HG03558 (cell line): ENCODE data around the gene S100P.
"Not testable (repeated sequence)": the region's sequence is repeated elsewhere in the genome, so short reads cannot be mapped to it uniquely, and the experiment has no call there.

Experiments used
- ATAC-seq: cut with Tn5 transposase; IDR thresholded peaks from one replicate; pipeline ENCODE4 v1.9.1; 2021; ENCODE audit warnings: moderate number of reproducible peaks; ENCODE audit not compliant: unreplicated experiment; ENCODE audit errors: extremely low read depth

S100P gene

DNA sequence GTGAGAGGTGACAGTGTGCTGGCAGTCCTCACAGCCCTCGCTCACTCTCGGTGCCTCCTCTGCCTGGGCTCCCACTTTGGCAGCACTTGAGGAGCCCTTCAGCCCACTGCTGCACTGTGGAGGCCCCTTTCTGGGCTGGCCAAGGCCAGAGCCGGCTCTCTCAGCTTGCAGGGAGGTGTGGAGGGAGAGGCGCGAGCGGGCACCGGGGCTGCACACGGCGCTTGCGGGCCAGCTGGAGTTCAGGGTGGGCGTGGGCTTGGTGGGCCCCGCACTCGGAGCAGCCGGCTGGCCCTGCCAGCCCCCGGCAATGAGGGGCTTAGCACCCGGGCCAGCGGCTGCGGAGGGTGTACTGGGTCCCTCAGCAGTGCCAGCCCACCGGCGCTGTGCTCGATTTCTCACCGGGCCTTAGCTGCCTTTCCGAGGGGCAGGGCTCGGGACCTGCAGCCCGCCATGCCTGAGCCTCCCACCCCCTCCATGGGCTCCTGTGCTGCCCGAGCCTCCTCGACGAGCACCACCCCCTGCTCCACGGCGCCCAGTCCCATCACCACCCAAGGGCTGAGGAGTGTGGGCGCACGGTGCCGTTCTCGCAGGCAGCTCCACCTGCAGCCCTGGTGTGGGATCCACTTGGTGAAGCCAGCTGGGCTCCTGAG is 21.0 kb upstream of the S100P start:
- ATAC-seq, result not testable (repeated sequence)

DNA sequence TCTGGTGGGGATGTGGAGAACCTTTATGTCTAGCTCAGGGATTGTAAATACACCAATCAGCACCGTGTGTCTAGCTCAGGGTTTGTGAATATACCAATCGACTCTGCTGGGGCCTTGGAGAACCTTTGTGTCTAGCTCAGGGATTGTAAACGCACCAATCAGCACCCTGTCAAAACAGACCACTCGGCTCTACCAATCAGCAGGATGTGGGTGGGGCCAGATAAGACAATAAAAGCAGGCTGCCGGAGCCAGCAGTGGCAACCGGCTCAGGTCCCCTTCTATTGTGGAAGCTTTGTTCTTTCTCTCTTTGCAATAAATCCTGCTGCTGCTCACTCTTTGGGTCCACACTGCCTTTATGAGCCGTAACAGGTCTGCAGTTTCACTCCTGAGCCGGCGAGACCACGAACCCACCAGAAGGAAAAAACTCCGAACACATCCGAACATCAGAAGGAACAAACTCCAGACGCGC is 20.5 kb upstream of the S100P start:
- not testable (repeated sequence) for ATAC-seq

DNA sequence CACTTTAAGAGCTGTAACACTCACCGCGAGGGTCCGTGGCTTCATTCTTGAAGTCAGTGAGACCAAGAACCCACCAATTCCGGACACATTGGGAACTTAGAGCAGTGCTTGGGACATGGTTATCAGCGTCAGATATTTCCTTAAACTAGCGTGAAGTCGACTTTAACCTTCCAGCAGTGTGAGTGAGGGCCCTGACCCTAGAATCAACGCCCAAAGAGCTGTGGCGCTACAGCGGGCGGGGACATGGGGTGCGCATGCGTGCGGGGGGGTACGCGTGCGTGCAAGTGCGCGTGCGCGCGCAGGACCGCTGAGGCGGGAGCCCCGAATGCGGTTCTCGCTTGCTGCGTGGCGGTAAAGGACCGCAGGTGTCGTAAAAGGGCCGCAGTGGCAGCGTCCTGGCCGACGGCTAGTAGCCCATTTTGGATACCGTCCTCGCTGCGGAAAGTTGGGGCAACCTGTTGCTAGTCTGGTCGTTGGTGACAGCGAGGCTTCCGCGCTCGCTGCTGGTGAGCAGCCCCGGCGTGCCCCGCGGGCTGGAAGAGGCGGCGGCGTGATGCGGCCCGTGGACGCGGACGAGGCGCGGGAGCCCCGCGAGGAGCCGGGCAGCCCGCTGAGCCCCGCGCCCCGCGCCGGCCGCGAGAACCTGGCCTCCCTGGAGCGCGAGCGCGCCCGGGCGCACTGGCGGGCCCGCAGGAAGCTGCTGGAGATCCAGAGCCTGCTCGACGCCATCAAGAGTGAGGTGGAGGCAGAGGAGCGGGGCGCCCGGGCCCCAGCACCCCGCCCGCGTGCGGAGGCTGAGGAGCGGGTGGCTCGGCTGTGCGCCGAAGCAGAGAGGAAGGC is 19.8 kb upstream of the S100P start:
- peak; percentile 48 for ATAC-seq

DNA sequence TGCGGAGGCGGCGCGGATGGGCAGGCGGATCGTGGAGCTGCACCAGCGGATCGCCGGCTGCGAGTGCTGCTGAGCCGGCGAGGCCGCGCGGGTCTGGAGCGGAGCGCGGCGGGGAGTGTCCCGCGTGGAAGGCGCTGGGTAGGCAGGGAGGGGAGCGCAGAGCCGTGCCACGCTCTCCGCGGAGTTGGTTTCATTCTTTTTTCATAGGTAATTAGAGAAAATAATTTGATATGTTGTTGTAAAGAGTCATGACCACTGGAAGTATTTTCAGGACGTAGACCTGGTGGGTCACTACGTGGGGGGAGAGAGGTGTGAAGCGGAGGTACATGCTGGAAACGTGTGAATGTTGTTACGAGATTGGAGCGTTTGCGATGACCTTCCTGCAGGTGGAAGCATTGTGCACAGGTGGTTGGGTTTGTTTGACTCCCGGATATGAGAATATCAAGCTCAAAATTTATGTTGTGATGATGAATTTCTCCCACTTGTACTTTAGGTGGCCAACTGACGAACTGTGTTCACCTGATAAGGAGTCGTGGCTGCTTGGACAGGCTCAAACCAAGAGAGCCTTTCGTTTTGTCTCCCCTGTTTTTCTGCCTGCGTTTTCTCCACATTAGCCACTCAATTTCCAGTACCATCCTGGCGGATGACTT is 19.1 kb upstream of the S100P start:
- peak; percentile 28 for ATAC-seq

DNA sequence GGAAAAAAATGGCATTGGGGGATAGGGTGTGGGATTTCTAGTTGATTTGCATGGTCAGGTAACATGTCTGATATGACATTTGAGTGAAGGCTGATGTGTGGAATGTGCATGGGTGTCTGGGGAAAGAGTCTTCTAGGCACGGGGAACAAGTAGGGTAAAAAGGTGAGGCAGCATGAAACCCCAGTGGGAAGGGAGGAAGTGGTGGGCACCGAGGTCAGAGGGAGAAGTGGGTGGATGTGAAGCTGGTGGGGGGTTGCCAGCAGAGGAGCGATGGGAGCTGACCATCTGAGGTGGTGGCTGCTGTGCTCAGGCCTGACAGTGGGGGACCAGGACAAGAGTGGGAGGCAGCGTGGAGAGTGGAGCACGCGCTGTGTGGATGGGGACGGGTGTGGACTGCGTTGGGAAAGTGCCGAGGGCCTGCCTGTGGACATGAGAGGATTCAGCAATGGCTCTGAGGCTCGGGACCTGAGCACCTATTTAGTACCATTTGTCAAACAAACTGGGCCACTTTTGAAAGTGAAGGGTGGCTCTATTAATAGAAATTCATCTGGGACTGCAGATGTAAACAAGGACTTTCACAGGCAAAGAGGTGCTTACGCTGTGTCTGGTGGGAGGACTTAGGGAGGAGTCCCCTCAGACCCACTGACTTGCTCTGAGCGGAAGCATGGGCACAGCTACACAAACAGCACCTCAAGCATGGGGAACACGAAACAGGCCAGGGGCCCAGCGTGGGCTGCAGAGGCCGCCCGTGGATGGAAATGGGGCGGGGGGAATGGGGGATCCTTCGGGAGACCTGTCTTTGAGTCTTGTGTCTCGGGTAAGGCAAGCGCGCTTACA is 16.7 kb upstream of the S100P start:
- no peak for ATAC-seq

DNA sequence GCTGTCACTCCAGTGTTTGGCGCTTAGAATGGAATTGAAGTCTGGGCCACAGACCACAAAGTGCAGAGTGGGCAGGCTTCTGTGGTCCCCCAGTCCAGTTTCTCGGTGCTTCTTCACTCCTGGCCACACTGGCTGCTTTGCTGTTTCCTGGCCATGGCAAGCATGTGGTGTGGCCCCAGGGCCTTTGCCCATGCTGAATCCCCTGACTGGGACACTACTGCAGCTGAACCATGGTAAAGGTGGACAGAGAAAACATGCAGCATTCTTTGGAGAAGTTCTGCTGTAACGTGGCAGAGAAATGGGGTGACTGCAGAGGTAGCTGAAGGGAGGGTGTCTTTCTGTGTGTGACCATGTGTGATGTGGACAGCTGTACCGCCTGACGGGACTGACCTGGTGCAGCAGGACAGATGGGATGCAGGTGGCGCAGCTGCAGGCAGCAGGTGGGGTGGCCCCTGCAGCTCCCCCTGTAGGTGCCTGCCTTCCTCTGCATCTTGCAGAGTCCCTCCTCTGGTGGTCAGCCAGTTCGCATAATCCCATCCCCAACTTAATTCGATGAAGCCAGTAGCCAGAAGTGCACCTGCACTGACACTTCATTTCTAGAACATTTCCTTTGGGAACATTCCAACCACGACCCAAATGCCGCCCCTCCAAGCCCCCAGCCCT is 13.2 kb upstream of the S100P start:
- ATAC-seq, result no peak

DNA sequence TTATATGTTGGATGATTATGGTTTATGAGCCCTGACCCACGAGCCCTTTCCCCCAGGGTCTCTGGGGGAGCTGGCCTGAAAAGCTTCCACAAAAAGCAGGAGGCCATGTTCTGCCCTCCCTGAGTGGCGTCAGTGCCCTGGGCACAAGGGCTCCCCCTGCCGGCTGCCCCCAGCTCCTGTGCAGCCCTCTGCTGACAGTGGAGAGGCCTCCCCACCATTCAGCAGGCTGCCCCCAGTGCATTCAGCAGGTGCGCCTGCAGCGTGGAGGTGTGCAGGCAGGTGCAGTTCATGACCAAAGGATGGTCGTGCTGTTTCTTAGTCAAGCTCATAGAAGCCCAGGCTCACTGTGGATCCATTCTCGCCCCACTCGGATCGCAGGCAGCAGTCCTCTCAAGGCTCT is 12.5 kb upstream of the S100P start:
- ATAC-seq, result no peak

DNA sequence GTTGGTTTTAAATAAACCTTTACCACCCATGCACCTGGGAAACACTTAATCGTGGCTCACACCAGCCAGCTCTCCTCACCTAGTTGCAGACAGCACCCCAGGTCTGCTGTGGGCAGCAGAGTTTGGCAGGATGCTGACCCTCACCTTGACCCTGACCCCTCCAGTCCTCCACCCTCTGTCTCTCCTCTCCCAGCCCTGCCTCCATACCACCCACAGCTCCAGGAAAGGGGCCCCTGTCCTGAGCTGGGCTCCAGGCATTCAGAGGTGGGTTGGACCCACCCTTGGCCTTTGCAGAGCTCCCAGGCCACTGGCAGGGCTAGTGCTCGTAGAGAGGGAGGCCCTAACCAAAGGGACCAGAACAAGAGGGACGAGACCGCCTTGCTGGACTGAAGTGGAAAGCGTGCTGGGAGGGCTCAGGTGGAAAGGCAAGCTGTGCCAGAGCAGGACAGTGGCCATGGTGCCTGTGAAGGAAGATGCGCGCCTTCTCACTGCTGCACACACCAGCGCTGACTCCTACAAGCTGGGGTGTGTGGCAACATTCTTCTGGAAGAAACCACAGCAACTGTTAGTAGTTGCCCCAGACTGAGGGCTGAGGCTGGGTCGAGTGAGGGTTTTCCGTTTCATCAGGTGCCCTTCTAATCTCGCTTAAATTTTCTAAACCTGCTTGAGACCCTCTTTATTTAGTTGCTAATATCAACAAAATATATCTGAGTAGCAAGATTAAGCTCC is 10.7 kb upstream of the S100P start:
- ATAC-seq, result no peak

DNA sequence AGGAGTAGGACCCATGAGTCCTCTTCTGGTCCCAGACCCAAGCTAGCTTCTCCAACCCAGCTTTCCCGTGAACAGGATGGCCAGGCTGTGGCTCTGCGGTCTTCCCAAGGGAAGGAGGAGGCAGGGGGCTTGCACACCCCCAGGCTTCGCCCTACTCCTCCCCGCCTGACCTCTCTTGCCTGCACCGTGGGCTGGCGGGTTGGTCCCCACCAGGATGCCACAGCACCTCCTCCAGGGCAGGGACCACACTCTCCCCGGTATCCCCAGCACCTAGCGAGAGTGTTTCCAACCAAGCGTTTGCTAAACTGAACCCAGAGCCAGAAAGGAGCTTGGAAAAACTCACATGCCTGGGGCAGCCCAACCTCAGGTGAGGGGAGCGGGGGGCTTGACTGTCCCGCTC is 9.0 kb upstream of the S100P start:
- ATAC-seq, result no peak

DNA sequence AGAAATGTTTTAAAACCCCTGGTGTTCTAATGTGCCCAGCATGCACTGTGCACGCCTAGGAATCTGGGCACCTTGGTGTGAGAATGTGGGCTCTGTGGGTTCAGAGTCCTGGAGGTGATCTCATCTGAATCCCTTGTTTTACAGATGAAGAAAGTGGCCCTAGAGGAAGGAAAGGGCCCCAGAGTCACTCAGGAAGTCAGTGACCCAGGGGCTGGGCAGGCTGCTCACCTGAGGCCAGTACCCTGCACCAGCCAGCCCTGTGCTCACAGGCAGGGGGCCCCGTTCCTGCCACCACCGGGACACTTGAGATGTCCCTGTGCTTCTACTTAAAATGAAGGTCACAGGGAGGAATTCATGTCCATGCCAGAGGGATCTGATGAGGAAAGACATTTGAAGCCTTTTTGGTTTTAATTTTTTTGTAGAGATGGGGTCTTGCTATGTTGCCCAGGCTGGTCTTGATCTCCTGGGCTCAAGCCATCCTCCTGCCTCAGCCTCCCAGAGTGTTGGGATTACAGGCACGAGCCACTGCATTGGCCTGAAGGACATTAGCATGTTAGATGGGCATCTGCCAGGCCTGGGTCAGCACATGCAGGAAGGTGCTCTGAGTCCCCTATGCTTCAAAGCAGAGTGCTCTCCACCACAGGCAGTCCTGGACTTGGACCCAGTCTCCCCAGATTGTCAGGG is 7.4 kb upstream of the S100P start:
- ATAC-seq, result no peak

DNA sequence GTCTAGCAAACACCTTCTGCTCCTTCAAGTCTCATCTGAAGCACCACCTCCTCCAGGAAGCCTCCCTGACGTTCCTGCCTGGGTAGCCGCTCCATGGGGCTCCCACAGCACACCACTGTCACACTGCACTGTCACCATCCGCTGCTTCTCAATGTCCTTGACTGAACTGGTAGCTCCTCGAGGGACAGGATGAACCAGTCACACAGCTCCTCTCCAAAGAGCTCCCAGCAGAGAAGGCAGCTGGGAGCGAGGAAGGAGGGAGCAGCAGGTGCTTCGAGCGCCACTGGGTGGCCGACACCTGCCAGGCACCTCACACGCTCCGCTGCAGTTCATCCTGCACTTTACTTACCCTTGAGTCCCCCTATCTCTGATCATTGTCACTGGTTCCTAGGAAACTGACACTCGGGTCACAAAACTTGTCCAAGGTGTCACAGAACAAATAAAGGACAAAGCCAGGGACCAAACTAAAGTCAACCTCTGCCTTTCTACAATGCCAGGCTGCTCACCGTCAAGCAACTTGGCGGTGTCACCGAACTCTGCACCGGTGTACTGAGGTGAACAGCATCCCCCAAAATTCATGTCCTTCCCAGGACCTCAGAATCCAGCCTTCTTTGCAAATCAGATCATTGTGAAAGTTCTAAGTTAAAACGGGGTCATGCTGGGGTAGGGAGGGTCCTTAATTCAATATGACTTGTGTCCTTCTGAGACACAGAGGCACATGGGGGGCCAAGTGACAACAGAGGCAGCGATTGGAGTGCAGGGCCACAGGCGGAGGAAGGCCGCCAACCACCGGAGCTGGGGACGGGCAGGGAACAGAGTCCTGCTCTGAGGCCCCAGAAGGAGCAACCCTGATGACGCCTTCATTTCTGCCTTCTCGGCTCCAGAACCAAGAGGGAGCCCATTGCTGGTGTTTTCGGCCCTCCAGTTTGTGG is 5.5 kb upstream of the S100P start:
- ATAC-seq, result no peak

DNA sequence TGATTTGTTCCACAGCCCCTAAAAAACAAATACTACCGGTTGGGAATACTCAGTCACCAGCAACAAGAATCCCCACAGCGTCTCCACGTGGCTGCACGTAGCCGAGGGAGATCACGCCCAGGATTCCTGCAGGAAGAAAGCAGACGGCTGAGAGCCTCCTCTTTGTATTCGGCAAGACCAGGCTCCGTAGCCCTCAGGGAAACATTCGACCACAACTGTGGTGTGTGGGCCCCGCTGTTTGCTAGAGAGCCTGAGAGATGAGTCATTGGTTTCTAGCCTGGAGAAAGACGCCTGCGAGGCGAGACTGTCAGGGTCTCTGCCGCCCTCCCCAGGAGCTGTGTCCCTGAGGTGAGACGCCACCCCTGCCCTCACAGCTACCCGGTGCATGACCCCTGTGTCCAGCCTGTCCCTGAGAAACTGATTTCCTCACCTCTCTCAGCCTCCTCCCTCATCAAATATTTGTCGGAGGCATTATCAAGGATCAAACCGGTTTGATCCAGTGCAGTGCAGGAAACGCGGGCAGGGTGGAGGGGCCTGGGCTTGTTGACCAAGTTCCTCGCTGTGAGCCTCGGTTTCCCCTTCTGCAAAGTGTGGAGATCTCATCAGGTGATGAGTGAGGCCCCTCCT is 4.7 kb upstream of the S100P start:
- no peak for ATAC-seq

DNA sequence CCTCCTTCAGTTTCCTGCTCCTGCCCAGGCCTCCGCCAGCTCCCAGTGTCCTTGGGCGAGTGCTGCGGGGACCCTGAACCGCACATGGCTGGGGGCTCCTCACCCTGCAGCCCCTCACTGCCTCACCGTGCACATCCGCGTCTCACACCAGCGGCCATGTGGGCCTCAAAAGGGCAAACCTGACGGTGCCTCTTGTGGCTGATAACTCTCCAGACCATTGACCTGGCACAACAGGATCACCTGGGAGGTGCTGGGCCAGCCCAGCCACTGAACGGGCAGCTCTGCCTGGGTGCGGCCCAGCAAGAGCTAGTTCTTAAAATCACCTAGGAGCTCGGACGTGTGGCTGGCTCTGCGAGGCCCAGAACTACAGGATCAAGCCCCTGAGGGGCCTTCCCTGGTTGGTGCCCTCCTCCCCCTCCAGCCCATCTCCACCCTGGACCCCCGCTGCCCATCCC is 4.1 kb upstream of the S100P start:
- no peak for ATAC-seq

DNA sequence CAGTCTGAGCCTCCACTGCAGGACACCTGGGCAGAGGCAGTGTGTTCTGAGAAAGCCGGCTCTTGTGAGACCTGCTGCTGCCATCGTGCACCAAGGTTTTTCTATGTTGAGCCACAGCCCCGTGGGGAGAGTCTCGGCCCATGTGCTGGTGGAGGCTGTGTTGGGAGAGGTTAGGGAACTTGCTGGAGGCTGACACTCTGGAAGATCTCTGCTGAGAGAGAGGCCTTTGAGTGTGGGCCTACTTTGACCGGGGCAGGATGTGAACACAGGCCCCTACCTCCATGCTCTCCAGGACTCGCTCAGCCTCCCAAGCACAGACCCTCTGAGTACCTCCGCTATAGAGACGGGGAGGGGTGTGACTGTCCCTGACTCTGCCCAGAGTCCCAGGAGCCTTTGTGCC is 1.3 kb upstream of the S100P start:
- ATAC-seq, result no peak

DNA sequence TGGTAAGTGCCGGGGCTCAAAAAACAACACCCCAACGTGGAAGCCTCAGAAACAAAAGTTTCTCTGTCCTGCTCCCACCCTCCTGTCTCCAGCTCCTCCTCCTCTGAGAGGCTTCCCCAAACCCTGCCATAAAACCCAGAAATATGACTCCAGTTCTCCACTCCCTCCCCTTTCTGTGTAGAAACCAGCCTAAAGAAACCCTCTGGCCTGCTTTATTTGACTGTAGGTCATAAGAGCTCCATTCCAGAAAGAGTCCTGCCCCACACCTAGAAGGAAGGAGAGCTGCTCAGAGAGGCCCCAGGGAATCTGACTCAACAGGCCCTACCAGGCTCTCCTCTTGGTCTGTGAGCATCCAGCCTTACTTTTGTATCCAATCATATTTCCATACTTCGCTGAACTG is 872 bp upstream of the S100P start:
- ATAC-seq, result no peak

DNA sequence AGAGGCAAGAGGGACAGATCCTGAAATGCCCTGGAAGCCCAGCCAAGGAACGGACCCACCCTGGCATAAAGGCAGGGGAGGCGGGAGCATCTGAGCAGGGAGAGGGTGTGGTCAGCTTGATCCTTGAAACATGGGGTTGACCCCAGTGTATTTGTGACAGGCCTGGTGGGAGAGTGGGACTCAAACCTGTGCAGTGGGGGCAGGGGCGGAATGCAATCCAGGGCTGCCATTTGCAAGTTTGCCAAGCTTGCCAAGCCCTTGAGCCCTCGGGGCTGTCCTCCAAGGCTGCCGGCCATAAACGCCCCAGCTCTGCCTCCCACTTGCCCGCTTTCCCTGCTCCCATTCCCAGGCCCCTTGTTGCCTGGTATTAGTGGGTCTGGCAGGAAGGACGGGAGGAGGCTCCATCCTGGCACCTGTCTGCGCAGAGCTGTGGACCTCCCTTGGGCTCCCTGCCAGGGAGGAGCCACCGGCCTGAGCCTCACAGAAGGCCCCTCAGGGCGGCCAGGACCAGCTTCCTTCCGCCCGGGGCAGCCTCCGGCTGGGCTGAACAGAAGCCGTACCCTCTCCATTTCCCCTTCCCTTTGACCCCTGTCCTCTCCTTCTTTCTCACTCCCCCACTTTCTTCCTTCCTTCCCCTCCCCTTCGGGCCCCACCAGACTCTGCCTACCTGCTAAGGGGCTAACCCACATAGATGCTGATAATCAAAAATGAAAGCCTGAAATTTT is 661 bp downstream of the S100P start:
- ATAC-seq, result no peak
